GM18498 (cell line): ENCODE results near the gene SNX24.

ENCODE experiments used
- ATAC-seq: cut with Tn5 transposase; IDR thresholded peaks from one replicate; pipeline ENCODE4 v1.9.1; 2021; ENCODE audit warnings: mild to moderate bottlenecking, moderate library complexity; ENCODE audit not compliant: unreplicated experiment

SNX24 gene

DNA sequence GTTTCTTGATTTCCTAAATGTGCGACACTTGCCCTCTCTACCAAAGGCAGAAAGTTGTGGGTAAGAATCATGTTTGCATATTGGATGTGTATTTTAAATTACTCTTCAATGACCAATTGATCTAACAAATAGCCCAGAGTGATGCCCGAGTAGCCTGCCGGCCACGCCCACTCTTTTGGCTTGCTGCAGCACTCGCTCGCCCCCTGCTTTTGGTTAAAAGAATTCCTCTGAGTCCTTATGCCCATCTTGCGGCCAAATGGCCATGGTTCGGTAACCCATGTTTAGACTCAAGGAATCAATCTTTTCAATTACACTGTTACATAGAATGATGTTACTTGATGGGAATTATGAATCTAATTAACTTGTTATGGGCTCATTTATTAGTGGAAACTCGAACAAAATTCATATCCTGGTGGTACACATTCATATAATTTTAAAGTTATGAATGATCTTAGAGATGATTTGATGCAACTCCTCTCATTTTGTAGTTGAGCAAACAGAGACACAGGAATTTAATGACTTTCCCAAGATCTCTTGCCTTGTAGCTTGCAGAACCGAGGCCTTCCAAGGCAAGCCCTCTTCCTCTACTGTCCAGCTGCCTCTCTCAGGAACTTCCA, 154.6 kb downstream of the SNX24 start:
- ATAC-seq: peak; percentile 98

DNA sequence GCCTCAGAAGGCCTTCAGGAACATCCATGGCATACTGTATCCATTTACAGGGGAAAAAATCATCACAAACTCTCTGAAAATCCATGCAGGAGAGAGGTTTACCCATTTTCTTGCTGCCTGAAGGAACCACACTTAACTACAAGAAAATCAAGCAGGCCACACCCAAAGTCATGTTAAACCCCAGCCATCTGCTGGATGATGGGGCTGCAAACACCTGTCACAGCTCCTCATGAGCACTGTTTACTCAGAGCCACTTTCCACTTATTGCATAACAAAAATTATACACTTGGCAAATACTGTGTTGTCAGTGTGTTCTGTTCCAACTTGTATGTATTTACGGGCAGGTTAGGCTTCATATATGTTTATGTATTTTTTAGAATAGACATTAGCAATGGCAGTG, 155.3 kb downstream of the SNX24 start:
- ATAC-seq: no peak

DNA sequence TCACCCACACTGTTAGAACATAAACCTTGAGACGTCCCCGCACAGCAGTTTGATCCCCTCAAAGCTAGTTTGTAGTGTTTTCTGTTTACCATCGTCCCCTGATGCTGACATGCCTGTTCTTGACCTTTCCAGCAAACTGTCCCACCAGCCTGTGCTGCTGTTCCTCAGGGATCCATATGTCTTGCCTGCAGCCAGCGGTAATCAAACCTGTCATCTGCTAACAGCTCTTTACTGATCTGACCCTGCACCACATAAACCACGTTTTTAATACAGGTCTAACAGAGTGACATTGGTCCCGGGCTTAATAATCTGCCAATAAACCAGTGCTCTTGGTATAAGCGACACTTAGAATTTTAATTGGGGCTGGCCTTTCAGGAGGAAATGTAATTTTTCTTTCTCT, 156.4 kb downstream of the SNX24 start:
- no peak for ATAC-seq

DNA sequence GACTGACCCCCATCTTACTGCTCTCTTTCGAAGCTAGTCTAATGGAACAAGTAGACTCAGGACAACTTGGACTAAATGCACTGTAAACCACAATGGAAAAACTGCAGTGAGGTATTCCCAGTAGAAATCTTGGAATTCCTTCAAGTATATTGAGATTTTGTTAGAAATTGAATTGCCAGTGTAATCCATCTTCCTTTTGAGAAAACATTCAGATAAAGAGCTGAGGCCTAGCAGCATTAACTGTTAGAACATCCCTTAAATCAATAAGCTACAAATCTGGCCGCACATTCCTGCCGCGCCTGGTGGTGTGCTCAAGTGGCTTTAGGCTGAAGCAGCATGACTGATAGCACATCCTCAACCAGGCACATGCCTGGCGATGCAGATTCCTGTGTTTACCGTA, 161.8 kb downstream of the SNX24 start:
- no peak for ATAC-seq

DNA sequence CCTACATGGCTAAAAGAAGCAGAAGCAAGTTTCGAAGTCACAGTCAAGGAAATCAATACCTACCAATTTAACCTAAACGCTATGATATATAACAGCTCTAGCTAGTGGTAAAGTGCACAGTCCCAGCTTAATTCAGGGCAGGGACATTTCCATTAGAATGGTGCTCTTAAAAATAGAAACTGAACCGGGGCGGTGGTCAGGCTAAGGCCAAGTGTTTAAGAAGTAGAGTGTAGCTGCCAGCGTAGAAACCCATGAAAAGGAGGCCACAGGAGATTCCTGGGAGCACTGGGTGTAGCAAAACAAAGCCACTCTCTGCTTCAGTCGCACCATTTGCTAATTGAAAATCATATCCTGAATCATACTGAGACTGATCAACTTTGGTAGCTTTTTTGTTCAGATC, 162.3 kb downstream of the SNX24 start:
- ATAC-seq: no peak

DNA sequence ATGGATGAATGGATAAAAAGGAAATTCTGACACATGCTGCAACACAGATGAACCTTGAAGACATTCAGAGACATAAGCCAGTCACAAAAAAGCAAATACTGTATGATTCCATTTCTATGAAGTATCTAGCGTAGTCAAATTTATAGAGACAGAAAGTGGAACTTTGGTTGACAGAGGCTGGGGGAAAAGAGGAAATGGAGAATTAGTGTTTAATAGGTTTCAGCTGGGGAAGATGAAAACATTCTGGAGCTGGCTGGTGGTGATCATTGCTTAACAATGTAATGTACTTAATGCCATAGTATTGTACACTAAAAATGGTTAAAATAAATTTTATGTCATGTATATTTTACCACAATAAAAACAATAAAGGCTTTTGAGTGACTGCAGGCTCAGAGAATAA, 166.9 kb downstream of the SNX24 start:
- no peak for ATAC-seq

DNA sequence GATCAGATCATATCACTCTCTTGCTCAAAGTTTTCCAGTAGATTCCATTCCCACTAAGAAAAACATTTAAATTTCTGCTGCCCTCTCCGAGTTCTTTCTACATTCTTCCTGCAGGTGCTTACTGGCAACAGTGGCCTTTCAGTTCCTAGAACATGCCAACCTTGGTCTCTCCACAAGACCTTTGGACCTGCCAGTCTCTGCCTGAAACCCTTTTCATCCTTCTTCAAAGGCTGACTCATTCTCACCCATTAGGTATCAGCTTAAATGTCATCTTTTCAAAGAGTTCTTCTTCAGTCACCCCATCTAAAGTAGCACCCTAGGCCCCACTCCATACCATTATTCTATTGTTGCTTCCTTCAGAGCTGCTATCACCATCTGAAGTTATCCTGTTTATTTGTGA, 169.3 kb downstream of the SNX24 start:
- no peak for ATAC-seq

DNA sequence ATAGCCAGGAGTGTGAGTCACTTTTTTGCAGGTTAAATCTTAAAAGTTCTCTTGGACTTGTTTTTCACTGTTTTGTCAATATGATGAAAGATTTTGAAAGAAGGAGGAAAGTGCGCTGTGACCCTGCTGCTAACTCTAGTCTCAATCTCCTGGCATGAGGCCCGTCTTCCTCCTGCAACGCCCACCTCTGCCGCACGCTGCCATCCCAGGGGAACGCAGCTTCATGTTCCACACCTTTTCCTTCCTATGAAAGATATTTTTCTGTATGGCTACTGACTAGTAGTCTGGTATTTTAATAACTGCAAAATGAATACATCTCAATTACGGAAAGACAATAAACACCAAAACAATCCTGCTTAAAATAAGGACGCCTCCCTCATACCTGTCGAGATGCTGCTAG, 182.8 kb downstream of the SNX24 start:
- ATAC-seq: no peak

DNA sequence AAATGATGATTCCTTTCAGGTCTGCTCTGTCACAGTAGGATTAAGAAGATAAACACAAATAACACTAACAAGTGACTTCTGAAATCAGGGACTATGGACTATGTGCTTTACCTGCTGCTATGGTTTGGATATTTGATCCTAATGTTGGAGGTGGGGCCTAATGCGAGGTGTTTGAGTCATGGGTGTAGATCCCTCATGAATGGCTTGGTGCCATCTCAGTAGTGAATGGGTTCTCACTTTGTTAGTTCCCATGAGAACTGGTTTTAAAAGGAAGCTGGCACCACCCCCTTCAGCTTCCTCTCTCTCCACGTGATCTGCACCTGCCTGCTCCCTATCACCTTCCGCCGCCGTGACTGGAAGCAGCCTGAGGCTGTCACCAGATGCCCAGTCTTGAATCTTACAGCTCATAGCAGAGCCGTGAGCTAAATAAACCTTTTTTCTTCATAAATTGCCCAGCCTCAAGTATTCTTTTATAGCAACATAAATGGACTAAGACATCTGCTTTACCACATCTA, 187.8 kb downstream of the SNX24 start:
- ATAC-seq: no peak

DNA sequence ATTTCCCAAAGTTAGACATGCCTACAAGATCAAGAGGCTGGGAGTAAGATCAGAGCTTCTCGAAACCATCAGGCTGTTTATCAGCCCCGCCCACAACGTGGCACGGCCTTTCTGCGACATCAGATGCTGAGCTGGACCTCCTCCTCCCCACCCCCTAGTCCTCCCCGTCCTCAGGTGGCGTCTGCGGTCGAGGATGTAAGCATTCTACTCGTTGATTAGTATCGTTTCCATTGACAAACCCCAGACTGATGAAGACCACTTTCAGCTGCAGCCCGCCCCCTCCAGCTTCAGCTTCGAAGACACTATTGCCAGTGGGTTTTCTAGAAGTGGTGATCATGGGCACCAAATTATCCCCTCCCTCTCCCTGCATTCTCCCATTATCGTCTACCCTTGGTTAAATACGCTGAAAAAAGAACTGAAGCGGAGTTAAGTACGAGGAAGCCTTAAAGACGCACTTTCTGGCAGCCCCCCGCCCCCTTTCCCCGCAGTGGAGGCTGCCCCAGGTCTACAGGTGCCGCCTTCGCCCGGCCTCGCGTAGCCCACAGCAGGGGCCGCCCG, 190.0 kb downstream of the SNX24 start:
- peak; percentile 35 for ATAC-seq

DNA sequence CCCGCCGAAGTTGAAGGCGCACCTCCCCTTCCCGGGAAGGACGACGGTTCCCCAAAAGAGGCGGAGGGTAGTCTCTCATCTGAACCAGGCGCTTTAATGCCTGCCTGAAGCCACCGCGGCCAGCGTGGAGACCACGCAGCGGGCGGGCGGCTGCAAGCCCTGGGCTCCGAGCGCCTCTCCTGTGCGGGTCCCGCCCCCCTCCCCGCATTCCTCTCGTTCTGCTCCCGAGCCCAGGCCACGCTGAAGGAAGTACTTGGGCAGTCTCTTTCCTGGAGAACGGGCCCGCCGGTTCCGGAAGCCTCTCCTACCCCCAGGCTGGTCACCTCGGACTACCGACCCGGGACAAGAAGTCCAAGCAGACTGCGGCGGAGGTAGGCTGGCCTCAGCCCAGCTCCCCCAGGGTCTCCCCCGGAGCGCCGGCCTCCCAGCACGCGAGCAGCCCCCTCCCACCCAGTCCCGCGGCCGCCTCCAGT, 190.5 kb downstream of the SNX24 start:
- ATAC-seq: peak; percentile 23

DNA sequence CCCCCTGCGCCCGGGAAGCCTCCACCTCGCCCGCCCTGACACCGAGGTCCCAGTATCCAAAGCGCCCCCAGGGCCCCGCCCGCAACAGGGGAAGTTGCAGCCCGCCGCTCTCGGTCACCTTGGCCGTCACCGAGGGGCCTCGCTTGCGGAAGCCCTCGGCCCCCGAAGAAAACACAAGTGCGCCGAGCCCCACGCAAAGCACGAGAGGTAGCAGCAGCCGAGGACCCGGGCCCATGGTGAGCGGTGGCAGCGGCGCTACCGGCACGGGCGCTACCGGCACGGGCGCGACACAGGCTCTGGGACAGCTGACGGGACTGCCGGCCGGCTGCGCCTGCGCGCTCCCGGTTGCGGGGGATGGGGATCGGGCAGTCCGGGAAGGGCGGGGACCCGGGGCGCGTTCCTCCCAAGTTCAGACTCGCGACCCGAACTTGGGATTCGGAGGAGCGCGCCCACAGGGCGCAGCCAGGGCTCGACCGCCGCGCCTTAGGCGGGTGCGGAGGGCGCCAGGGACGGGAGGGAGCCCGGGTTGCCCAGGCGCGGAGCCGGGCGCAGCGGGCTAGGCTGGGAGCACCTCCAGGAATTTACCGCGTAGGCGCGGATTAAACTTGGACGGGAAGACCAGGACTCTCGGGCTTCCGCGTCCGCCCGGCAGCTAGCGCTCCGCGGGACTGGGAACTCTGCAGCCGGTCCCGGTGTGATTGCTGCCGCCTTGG, 191.1 kb downstream of the SNX24 start, which contains the start of gene PPIC:
Gene PPIC (minus strand): TSS at position 335 of the 713 bp plus-strand sequence. CDS start 100 bp downstream, at position 235.
- ATAC-seq: peak; percentile 67

DNA sequence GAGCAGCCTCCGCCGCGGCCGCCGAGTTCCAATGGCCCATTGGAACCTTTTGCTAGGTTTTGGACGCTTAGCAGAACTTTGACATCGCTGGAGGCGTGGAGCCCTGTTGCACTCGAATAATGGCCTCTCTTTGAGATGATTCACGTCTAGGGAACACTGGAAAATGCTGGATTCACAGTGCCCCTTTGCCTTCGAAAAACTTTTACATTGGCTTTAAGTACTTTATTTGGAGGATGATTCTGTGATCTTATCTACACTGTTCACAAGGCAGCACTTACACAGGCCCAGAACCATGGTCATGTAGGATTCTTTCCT, 191.6 kb downstream of the SNX24 start:
- peak; percentile 11 for ATAC-seq

DNA sequence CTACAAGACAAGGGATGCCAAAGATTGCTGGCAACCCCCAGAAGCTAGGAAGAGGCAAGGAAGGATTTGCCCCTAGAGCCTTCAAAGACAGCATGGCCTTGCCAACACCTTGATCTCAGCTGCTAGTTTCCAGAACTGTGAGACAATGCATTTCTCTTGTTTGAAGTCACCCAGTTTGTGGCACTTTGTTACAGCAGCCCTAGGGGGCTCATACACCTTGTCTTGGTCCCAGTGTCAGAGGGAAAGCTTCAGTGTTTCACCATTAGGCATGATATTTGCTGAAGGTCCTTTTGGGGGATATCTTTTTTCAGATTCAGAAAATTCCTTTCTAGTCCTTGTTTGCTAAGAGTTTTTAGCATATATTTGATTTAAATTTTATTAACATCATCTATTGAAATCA, 194.3 kb downstream of the SNX24 start:
- no peak for ATAC-seq

DNA sequence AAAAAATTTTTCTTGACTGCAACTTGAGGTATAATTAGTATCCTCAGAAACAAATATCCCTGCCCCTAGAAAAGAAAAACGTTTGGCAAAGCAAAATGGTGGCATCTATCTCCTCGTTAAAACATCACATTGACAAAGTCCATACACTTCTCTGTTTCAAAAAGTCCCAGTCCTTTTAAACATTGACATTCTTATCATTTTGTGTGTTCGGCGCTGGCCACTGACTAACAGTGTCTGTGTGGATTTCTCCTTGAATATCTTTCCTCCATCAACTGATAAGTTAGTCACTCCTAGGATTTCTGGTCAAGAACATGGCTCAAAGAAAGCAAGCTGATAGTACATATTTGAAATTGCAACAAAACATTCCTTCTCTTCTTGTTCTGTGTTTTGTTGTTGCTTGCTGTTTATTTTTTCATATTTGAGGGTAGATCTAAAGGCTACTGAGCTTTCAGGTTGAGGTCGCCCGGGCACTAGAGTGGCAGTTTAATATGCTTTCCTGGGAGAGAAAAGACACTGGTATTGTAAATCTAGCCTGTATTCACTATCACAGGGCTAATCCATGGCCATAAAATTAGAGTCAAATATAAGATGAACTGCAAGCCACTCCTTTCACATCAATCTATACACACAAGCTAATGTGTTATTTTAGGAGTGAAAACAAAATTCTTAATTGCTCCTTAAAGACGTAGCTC, 199.7 kb downstream of the SNX24 start:
- ATAC-seq: no peak

DNA sequence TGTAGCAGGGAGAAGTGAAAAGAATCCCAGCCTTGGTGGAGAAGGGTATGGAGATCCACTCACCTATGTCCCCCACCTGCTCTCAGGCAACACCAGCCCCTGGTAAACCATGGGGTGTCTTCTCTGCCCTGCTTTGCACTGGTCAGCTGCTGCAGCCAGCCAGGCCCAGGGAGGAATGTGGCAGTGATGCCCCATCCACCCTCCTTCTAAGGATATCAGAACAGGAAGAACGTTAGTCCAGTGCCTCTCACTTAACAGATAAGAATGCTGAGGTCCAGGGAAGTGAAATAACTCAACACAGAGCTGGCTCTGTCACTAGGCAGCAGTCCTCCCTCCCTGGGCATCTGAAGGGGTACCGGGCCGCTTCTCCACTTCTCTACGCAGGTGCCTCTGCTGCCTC, 200.8 kb downstream of the SNX24 start:
- no peak for ATAC-seq

DNA sequence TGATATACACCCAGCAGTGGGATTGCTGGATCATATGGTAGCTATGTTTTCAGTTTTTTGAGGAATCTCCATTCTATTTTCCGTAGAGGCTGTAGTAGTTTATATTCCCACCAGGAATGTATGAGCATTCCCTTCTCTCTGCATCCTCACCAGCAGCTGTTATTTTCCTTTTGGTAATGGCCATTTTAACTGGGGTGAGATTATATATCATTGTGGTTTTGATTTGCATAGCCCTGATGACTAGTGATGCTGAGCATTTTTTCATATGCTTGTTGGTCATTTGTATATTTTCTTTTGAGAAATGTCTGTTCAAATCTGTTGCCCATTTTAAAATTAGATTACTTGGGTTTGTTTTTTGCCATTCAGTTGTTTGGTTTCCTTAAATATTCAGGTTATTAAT, 202.3 kb downstream of the SNX24 start:
- ATAC-seq: no peak

DNA sequence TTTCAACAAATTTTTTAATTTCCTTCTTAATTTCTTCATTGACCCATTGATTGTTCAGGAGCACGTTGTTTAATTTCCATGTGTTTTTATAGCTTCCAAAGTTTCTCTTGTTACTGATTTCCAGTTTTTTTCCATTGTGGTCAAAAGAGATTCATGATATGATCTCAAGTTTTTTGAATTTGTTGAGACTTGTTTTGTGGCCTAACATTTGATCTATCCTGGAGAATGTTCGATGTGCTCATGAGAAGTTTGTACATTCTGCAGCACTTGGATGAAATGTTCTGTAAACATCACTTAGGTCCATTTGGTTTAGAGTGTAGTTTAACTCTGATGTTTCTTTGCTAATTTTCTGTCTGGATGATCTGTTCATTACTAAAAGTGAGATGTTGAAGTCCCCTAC, 205.8 kb downstream of the SNX24 start:
- no peak for ATAC-seq
